SK-MEL-5 (cell line): Measurements from ENCODE around the gene AK3. TPM values are rescaled to one million over a fixed set of nuclear protein-coding genes. Genes with fewer than 3 reads are reported as not detected.
A peak's percentile ranks its signal among the peaks of the same experiment; 100 is the strongest.

Experiments used
- DNase-seq: peaks from one replicate; pipeline ENCODE4 v3.0.0-alpha.2; 2016; ENCODE audit warnings: low read depth, low spot score
- in situ Hi-C: cut with HindIII; loops from 2 replicates; pipeline ENCODE4 v1.10.0; 2016; ENCODE audit warnings: low sequenced_read_pairs, high pct_unique_total_duplicates, low pct_unique_long_range_greater_than_20kb
- total RNA-seq: library from RNA; depleted of rRNA; stranded (reverse); fragments of >200 nt; shearing (Covaris generic); gene quantifications from 2 replicates; pipeline ENCODE4 v1.2.3, GENCODE V29; 2014

The AK3 gene
- total RNA-seq, 1 experiment from 2014 or later = 42.5 TPM

DNA sequence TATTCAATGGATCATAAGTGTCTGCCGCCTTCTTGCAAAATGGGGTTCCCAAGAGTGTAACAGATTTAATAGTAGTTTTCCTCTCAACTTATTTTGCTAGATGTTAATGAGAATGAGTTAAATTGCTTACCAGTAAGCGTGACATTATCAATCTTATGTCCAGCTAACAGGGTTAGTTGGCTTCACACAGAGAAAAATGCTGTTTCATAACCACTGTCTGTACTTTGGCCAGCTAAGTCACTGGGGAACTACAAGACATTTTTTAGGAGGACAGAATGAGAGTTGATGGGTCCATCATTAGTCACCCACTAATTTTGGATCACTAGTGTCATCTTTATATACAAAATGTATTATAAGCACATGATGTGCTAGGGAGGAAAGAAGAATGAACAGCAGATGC is 60.3 kb downstream of the AK3 start:
- no peak for DNase-seq
- in situ Hi-C loops = no loop called here

DNA sequence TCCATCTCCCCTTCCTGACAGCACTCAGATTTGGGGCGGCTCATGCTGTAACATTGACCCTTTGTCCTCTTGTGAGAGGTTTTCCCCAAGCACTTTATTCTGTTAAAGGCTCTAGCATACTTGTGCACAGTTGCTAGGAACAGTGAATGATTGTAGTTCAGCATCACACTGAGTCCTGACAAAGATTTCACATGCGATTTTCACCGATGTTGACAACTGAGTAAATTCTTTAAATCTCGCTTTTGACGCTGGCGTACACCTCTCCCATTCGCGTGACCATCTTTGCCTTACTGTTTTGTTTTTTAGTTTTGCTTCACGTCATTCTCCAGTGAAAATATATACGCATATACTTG is 60.9 kb downstream of the AK3 start:
- peak; percentile 23 for DNase-seq
- in situ Hi-C loops = no loop called here

DNA sequence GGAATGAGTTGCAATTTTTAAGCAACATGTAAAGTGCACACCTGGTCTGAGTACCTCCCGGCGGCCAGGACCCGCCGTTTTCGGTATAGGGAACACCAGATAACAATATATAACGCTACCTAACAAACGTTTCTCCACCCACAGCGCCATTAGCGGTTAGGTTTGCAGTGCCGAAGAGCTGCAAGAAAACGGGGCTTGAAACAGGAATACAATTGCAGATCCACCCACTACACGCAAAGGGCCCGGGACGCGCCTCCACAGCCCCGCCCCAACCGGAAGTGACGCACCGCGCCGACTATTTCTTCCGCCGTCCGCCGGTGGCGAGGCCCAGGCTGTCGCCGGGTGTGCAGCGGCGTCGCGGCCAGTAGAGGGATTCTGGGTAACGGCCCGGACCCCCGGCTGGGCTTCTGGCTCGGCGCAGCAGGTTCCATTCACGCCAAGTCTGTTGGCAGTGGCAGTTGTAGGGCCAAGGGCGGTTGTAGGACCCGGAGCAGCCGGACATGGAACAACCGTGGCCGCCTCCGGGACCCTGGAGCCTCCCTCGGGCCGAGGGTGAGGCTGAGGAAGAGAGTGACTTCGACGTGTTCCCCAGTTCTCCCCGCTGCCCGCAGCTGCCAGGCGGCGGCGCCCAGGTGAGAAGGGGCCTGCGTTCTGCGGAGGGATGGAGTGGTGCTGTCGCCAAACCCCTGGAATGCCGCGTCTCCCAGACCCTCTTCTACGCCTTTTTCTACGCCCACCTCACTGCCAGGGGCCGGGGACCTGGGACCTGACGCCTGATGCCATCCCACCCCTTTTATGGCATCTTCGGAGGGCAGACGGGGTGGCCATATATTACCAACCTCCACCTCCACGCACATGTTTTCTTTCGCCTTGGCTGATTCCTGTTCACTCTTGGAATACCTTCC is 61.5 kb downstream of the AK3 start, which contains the start of gene CDC37L1:
CDC37L1 (plus strand) TSS at position 302 of the 905 bp plus-strand sequence; CDS start at position 501, 199 bp downstream.
- DNase-seq = peak; percentile 93
- in situ Hi-C loops = no loop called here

DNA sequence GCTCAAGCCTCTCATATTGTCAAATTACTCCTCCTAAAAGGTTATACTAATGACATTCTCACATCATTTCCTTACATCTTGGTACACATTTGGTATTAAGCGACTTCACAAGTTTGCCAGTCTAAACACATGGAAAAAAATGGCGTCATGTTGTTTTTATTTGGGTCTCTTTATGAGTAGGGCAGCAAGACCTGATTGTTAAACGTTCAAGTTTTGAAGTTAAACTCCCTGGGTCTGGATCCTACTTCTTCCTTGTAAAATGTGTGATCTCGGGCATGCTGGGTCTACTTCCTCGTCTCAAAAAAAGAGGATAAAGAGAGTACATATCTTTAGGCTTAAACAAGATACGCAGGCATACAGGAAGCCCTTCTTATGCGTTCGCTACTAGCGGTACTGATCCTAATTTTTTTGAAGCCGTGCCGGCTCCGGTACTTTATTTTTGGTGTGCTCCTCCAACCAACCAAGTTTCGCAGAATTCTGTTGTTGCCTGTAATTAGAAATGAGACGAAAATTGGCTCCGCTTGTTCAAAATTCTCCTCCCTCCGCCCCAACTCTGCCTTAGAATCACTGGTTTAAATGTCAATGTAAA is 62.2 kb downstream of the AK3 start:
- peak; percentile 34 for DNase-seq
- in situ Hi-C loops = no loop called here

DNA sequence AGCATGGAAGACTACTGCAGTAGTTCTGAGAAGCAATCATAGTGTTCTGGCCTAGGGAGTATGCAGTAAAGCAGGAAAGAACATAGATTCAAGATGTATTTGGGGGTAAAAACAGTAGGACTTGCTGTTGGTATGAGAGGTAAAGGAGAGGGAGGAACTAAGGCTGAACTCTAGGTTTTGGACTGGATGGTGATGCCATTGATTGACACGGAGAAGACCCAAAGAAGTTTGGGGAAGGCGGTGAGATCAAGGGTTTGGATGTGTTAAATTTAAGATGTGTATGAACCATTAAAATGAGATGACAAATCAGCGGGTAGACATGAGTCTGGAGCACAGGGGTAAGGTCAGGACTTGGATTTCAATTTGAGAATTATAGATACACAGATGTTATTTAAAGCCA is 63.6 kb downstream of the AK3 start:
- DNase-seq = no peak

DNA sequence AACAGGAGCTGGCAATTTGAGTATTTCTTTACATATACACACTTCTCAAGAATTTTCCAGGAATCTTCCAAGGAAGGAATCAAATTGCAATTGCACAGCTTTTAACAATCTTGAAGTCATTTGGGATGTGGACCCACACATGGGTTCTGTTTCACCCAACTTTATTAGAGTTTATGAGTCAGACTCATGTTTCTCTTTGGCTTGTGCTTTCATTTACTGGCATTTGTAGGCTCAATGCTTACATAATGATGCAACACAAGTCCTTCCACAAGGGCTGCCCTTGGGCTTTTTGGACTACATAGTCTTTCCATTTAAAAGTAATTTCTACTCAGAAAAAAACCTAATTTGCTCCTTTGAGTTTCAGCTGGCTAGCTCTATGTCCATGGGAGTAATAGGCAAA is 66.2 kb downstream of the AK3 start:
- peak; percentile 44 for DNase-seq
- in situ Hi-C loops = no loop called here

More for the DNA sequence above, 63.6 kb downstream of the AK3 start:
- in situ Hi-C loops = no loop called here

DNA sequence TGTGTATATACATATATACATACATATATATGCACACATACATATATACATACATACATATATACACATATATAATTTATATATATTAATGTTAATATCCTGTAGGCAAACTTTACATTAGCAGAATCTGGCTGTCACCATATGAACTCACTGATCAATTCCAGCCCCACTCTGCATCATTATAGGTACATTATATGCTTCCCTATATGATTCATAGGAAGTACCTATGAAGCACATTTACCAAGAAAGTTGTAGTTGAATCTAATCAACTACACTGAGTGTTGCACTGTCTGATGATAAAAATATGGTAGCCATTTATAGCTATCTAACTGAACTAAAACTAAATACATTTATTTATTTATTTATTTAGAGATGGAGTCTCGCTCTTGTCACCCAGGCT is 69.3 kb downstream of the AK3 start:
- in situ Hi-C loops = no loop called here
- no peak for DNase-seq

DNA sequence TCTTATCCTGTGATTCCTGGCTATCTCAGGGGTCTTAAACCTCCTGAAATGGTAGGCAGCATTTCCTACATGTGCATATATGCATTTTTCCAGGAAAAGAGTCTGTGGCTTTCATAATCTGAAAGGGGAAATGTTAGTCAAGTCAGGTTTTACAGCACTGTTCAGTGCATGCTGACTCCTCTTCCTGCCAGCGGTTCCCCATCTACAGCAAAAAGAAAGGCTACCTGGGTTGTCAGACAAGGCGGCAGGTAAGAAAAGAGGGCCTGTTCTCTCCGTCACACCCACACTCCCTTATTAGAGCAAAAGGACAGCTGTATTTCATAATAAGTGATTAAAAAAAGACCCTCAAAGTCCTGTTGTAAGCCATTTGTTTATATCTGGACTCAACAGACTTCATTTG is 70.4 kb downstream of the AK3 start:
- in situ Hi-C loops = no loop called here
- DNase-seq = no peak

DNA sequence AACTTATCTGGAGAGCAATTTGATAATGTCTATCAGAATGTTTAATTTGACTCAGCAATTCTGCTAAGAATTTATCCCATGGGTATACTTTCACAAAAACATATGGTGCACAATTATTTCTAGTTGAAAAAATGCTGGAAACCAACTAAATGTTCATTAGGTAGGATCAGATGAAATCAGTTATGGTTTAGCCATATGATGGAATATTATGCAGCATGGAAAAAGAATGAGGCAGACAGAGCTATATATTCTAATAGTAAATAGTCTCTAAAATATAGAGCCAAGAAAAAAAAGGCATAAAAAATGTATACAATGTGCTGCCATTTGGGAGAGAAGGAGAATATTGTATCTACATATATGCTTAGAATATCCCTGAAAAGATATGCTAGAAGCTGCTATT is 71.1 kb downstream of the AK3 start:
- no peak for DNase-seq
- in situ Hi-C loops = no loop called here

DNA sequence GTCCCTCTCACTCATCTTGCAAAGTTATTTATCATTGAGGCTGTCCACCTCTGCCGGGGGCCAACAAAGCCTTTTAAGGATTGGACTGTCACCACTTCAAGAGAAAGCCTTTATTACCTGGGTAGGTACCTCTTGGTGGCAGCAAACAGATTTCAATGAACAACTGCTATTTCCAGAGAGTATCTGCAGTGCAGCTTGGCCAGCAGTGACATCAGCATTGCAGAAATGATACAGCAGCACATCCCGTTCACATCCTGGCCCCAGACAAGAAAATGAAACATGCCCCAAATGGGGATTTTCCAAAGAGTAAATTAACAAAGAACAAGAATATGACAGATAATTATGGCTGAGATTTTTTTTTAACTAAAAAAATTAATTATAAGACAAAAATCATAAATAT is 72.4 kb downstream of the AK3 start:
- in situ Hi-C loops = no loop called here
- no peak for DNase-seq

DNA sequence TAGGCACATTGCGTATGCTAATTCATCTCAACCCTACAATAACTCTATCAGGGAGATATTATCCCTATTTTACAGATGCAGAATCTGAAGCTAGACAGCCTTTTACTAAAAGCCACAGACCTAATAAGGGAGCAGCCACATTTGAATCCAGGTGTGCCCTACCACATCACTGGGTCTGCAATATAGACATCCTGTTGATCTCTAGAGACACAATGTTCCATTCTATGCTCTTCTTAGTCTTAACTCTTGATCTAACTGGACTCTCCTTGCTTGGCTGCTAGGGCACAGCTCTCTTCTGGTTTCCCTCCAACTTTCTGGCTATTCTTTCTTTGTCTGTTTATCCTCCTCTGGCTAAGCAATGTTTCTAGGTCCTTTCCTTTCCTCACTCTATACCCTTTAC is 73.3 kb downstream of the AK3 start:
- no peak for DNase-seq
- in situ Hi-C loops = no loop called here

DNA sequence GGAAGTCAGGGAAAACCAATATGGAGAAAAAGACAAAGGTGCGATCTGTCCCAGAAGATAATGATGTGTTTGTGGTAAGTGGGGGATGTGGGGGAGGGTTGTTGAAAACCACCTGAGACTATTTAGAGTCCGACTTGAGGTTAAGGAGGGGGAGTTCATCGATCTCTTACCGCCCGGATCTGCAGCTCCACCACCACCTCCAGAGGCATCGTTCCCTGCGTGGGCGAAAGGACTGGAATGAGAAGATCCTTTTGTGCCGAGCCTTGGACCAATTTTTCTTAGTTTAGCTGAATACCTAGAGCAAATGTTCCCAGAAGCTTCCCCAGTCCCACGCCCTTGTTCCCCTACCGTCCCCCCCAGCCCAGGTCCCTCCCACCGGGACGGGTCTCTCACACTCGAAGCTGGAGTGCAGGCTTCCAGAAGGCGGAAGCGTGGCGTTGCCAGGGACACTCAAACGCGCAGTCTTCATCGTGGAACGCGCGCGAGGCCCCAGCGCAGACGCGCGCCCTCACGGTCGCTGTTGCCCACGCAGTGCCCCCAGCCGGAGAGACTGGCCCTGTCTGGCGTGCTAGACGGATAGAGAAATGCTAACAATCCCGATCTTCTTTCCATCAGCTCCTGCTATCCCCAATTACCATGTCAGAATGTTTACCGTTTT is 74.8 kb downstream of the AK3 start, which contains the start of gene SPATA6L:
SPATA6L (minus strand) TSS at position 439 of the 658 bp plus-strand sequence; CDS start at position 209, 230 bp downstream.
- in situ Hi-C loops = no loop called here
- DNase-seq = peak; percentile 42

DNA sequence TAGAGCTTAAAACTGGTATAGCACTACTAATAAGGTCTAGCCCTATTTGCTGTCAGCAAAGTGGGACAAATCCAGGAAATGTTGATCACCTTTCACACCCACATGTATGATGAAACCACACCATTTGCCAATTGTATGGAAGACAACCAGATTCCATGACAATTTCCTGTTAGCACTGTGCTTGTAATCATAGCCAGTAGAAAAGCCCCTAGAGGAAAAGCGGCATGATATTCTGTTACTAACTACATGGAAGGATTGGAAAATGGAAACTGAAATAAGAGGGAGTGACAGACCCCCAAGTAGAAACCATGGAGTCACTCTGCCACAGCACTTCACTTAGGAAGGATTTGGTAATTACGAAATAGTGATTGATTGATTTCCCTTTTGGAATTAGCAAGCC is 75.6 kb downstream of the AK3 start:
- DNase-seq = no peak
- in situ Hi-C loops = no loop called here

DNA sequence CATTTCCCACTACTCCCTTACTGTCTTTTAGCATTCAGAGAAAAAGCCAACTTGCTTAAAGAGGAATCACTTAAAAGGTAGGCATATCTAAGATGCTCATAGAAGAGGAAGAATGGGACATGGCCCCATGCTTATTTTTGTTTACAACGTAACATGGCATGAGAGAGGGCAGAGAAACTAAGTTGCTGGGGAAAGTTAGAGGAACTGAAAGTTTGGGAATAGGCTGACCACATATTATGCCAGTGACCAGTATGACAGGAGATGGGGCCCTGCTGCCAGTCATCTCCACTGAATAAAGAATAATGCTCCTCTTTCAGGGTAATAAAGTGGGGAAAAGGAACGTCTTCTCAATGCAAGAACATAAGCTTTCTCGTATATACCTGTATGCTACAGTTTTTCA is 77.0 kb downstream of the AK3 start:
- no peak for DNase-seq
- in situ Hi-C loops = no loop called here

DNA sequence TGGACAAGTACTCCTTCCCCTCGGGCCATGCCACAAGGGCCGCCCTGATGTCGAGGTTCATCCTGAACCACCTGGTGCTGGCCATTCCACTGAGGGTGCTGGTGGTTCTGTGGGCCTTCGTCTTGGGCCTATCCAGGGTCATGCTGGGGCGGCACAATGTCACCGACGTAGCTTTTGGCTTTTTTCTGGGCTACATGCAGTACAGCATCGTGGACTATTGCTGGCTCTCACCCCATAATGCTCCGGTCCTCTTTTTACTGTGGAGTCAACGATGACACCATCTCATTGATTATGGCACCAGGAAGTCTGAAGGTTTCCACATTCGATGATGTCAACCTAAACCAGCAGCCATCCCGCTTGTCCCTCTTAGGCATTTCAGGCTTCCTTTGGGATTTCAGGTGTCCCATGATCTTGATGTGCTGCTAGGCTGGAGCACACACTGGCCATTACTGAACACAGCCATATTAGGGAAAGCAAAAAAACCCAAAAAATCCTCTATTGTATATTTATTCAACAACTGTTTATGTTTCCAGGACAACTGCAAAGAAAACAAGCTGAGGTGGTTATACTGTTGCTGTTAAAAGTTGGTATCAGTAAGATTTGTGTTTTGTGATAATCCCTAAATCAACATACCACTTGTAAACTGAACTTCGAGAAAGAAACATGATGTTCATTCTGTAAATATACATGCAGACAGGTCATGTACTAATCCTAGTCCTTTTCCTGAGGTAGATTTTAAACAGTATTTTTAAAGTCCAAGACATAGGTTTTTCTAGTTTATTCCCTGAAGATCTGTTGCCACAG is 77.8 kb downstream of the AK3 start:
- in situ Hi-C loops = no loop called here
- no peak for DNase-seq

DNA sequence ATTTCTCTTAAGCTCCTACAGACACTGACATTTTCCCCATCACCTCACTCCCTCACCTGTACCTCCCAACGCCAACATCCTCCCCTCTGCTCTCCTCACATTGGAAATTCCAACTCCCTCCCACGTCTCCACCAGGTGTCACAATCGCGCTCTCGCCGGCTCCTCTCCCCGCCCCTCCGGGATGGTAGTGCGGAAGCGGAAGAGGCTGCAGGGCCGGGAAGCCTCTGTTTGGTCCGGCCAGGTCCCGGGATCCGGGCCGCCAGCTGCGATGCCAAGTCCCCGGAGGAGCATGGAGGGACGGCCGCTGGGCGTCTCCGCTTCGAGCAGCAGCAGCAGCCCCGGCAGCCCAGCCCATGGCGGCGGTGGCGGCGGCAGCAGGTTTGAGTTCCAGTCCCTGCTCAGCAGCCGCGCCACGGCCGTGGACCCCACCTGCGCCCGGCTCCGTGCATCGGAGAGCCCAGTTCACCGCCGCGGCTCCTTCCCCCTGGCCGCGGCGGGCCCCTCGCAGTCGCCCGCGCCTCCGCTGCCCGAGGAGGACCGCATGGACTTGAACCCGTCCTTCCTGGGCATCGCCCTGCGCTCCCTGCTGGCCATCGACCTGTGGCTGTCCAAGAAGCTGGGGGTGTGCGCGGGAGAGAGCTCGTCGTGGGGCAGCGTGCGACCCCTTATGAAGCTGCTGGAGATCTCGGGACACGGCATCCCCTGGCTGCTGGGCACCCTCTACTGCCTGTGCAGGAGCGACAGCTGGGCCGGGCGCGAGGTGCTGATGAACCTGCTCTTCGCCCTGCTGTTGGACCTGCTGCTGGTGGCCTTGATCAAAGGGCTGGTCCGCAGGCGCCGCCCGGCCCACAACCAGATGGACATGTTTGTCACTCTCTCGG is 78.7 kb downstream of the AK3 start, which contains the start of gene PLPP6:
PLPP6 (plus strand) TSS at position 187 of the 881 bp plus-strand sequence; CDS start at position 269, 82 bp downstream.
- in situ Hi-C loops = no loop called here
- DNase-seq = peak; percentile 85

DNA sequence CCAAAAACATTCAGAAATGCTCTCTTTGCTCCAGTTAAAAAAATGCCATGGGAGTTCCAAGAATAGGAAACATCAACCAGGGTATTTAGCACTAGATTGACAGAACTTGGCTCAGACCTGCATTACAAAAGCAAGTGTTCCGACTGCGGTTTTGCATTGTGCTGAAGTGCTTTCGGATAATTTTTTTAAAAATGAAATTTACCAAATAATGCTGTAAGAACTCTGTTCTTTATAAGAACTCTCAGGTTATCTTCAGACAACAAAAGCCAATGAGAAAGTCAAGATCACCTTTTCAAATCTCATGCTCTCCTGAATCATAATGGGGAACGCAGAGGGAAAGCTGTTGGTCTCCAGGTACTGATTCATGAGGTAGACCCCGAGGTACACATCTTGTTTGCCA is 79.4 kb downstream of the AK3 start:
- DNase-seq = no peak
- in situ Hi-C loops = no loop called here
